MG63 (cell line): ENCODE results near the gene RASL11A. TPM values are rescaled to one million over a fixed set of nuclear protein-coding genes. Genes with fewer than 3 reads are reported as not detected.
"Not testable (repeated sequence)": the region's sequence is repeated elsewhere in the genome, so short reads cannot be mapped to it uniquely, and the experiment has no call there.

Source experiments
- DNase-seq: peaks from one replicate; pipeline ENCODE4 v3.0.0-alpha.2; 2020
- H3K27me3 ChIP-seq: fragments of 250-450 bp; sonication (Bioruptor Pico); 2 replicates; pipeline ENCODE4 v1.5.1; 2020; ENCODE audit warnings: mild to moderate bottlenecking, moderate library complexity
- H3K36me3 ChIP-seq: fragments of 250-450 bp; sonication (Bioruptor Pico); 2 replicates; pipeline ENCODE4 v1.5.1; 2020; ENCODE audit warnings: mild to moderate bottlenecking, moderate library complexity
- H3K4me3 ChIP-seq: fragments of 250-450 bp; sonication (Bioruptor Pico); 2 replicates; pipeline ENCODE4 v1.5.1; 2020; ENCODE audit warnings: mild to moderate bottlenecking, moderate library complexity
- H3K9me3 ChIP-seq: fragments of 250-450 bp; sonication (Bioruptor Pico); 2 replicates; pipeline ENCODE4 v1.5.1; 2020; ENCODE audit warnings: mild to moderate bottlenecking, moderate library complexity
- total RNA-seq: library from RNA; depleted of rRNA; stranded (reverse); fragments of >200 nt; shearing (Covaris generic); gene quantifications from 2 replicates; pipeline ENCODE4 v1.2.3, GENCODE V29; 2014; ENCODE audit warnings: low replicate concordance; rRNA removed

The RASL11A gene
- total RNA-seq, 1 experiment from 2014 or later = 19.9 TPM

DNA sequence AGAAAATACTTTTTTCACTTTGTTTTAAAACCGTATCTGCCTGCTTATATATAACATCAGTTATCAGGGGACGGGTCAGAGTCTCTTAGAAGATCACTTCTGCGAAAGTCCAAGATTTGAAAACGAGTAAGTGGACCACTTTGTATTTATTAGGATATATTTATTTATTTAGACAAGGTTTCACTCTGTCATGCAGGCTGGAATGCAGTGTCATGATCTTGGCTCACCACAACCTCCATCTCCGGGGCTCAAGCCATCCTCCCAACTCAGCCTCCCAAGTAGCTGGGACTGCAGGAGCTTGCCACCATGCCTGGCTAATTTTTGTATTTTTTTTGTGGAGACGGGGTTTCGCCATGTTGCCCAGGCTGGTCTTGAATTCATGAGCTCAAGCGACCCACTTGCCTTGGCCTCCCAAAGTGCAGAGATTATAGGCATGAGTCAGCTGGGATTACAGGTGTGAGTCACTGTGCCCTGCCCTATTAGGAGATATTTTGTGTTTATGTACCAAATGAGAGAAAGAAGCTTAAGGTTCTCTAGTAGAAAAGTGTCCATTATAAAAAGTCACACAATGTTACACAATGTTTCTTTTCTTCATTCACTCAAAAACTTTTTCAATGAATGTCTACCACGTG lies 39.5 kb downstream of the RASL11A start:
- Histone ChIP-seq H3K4me3 (no peak overlapping the region), H3K36me3 (no peaks in the 10 kb centered on the region), H3K9me3 (no peaks in the 10 kb centered on the region), H3K27me3 (no peaks in the 10 kb centered on the region)
- DNase-seq = peak; percentile 73

DNA sequence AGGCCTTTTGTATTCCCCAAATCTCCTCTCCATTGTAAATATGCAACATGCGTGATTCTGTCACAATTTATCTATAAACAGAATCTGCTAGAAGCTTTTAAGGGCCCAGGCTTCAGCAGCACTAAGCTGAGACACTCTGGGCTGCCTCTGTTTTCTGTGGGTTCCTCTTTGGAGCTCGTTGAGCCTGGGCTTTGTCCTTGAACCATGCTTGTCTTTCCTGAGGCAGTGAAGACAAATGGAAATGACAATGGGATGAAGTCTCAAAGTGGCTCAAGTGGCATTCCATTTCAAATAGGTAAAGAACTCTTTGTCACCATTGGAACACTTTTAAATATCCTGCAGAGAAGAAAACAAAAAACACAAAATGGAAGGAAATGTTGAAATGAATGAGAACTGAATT lies 40.3 kb downstream of the RASL11A start:
- no peaks in the 10 kb centered on the region for H3K36me3 ChIP-seq
- no peaks in the 10 kb centered on the region for H3K9me3 ChIP-seq
- no peak overlapping the region for H3K4me3 ChIP-seq
- DNase-seq = no peak
- H3K27me3 ChIP-seq = no peaks in the 10 kb centered on the region

DNA sequence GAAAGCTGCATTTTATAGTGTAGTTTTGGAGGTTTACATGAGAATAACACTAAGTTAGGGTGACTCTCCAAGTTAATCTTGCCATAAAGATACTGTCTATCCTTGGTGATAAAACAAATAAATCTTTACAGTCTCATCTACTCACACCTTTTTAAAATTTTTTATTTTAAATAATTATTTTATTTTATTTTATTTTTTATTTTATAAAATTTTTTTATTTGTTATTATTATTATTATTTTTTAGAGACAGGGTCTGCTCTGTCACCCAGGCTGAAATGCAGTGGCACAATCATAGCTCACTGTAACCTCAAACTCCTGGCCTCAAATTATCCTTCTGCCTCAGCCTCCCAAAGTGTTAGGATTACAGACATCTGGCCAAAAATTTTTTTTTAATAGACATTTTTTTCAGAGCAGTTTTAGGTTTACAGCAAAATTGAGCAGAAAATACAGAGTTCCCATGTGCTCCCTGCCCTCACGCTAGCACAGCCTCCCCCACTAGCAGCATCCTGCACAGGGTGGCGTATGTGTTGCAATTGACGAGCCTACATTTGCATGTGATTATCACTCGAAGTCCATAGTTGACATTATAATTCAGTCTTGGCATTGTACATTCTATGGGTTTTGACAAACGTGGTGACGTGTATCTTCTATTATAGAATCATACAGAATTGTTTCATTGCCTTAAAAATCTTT lies 41.0 kb downstream of the RASL11A start:
- Histone ChIP-seq H3K9me3 (no peaks in the 10 kb centered on the region), H3K4me3 (no peak overlapping the region), H3K36me3 (no peaks in the 10 kb centered on the region), H3K27me3 (0 out of 2 replicates have a peak, but pooled peaks cover 3% of the 10 kb centered on the region)
- DNase-seq = no peak

DNA sequence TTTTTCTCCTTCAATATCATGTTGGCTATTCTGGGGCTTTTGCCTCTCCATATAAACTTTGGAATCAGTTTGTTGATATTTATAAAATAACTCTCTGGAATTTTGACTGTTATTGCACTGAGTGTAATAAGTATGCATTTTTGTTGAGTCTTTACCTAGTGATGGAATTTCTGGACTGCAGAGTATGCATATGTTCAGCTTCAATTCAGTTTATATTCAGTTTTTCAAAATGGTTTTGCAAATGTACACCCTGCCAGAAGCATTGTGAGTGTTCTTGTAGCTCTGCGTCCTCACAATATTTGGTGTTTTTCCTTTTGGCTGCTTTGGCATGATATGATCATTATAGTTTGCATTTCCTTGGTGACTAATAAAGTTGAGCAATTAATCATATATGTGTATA lies 43.1 kb downstream of the RASL11A start:
- Histone ChIP-seq H3K36me3 (no peaks in the 10 kb centered on the region), H3K9me3 (no peaks in the 10 kb centered on the region), H3K27me3 (0 out of 2 replicates have a peak, but pooled peaks cover 3% of the 10 kb centered on the region), H3K4me3 (no peak overlapping the region)
- DNase-seq = no peak

DNA sequence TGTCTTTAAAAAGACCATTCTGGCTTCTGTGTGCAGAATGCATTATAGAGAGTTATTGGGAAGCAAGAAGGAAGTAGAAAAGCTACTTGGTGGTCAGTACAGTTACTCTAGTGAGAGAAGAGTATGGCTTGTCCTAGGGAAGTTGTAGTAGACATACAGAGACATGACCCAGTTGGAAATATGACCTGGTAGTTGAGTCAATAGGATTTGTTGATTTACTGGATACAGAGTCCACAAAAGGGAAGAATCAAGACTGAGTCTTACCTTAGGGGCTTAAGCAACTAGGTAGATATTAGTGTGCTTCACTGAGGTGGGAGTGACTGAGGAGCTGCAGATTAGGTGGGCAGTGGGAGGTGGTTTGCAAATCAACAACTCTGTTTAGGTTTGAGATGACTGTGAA lies 48.8 kb downstream of the RASL11A start:
- H3K27me3 ChIP-seq = peaks cover 3% of the 10 kb centered on the region; the same call in 1 of the 2 replicates
- H3K36me3 ChIP-seq = no peaks in the 10 kb centered on the region
- no peak for DNase-seq
- no peak overlapping the region for H3K4me3 ChIP-seq
- H3K9me3 ChIP-seq = no peaks in the 10 kb centered on the region

DNA sequence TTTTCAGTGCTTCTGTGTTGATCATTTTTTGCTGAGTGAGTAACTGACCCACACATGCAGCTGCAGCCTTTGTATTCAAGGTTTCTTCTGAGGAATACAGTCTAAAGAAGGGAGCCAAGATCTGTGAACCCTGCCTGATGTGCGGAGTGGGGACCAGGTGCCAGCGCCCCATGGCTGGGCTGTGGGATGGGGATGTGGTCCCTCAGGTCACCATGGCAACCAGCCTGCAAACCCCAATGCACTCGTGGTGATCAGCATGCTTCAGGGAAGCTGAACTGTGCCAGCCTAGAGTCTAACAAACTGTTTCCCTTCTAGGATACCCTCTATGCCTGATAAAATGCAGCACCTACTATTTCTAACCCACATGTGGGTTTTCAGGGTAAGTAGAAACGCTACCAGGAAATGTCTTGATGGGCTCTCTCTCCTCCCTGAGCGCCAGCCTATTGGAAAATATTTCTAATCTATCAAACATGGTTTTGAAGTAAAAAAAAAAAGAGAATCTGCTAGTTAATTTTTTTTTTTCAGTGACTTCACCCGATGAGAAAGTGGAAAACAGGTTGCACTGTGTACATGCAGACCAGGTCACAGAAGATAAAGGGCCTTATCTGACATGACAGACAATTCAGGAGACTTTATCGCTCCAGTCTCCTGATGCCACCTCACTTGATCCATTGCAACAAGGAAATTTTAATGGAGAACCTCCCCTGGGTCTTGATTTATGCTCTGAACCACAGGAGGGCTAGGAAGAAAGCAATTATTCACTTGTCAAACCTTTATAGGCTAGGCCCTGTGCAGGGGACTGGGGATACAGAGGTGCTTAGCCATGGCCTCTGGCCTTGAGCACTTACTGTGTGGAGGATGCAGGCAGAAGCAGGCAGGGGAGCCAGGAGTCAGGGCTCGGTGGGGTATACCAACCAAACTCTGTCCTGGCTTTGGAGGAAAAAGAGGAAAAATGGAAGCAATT lies 51.1 kb downstream of the RASL11A start:
- Histone ChIP-seq H3K36me3 (no peaks in the 10 kb centered on the region), H3K27me3 (no peaks in the 10 kb centered on the region; the same call in 1 of the 2 replicates)

DNA sequence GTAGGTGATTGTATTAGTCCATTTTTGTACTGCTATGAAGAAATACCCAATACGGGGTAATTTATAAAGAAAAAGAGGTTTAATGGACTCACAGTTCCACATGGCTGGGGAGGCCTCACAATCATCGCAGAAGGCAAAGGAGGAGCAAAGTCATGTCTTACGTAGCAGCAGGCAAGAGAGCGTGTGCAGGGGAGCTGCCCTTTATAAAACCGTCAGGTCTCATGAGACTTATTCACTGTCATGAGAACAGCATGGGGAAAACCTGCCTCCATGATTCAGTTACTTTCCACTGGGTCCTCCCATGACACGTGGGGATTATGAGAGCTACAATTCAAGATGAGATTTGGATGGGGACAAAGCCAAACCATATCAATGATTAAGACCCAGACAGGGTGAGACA lies 51.8 kb downstream of the RASL11A start:
- DNase-seq, H3K9me3 ChIP-seq, H3K4me3 ChIP-seq, H3K36me3 ChIP-seq, H3K27me3 ChIP-seq: not testable (repeated sequence)

More for the DNA sequence above, 51.1 kb downstream of the RASL11A start:
- Histone ChIP-seq H3K4me3 (no peak overlapping the region), H3K9me3 (no peaks in the 10 kb centered on the region)
- no peak for DNase-seq

Other genes with a start within 250 kb of the RASL11A start
- gene USP12, start 99.0 kb upstream of the RASL11A start, total RNA-seq = 15.1 and 23.8 TPM in 2 replicates
- gene RPL21, start 19.3 kb upstream of the RASL11A start, total RNA-seq = 1,701 and 2,215 TPM in 2 replicates
- gene GTF3A, start 153.8 kb downstream of the RASL11A start, total RNA-seq = 310 and 416 TPM in 2 replicates
- gene MTIF3, start 179.7 kb downstream of the RASL11A start, total RNA-seq = 63.2 and 96.7 TPM in 2 replicates